Right lobe of liver (tissue), 6 donors: ENCODE data around the gene TMEM72. TPM values are rescaled to one million over a fixed set of nuclear protein-coding genes. Genes with fewer than 3 reads are reported as not detected.

Experiments used
- ATAC-seq, 4 donors: fragments of 200-7000 bp; cut with Tn5 transposase; one replicate each; pipeline ENCODE4 v1.9.1; 2020; ENCODE audit warnings: mild to moderate bottlenecking in 4 of 4, moderate library complexity in 4 of 4
- DNase-seq, 3 donors: peaks; one replicate each; pipeline ENCODE4 v3.0.0-alpha.2; 2020
- H3K27ac ChIP-seq, 3 donors: fragments of 200-600 bp; one replicate each; pipeline ENCODE4 v1.8.0; 2022
- H3K27me3 ChIP-seq, 2 donors: fragments of 200-600 bp; one replicate each; pipeline ENCODE4 v1.8.0; 2022
- H3K36me3 ChIP-seq, 4 donors: fragments of 200-600 bp; sonication (generic) in 1 of 4; one replicate each; pipeline versions ENCODE4 v1.5.1 to v1.8.0; 2017 to 2022; ENCODE audit warnings: control low read depth in 1 of 4
- H3K4me1 ChIP-seq, 4 donors: fragments of 200-600 bp; sonication (generic) in 1 of 4; one replicate each; pipeline versions ENCODE4 v1.5.1 to v1.8.0; 2017 to 2022; ENCODE audit warnings: control low read depth in 1 of 4
- H3K4me3 ChIP-seq, 3 donors: fragments of 200-600 bp; one replicate each; pipeline ENCODE4 v1.8.0; 2022
- H3K9me3 ChIP-seq, 4 donors: fragments of 200-600 bp; sonication (generic) in 1 of 4; one replicate each; pipeline versions ENCODE4 v1.5.1 to v1.8.0; 2017 to 2022; ENCODE audit warnings: control low read depth in 1 of 4
- POLR2A ChIP-seq: fragments of 450-650 bp; IDR thresholded peaks from one replicate; pipeline ENCODE4 v1.6.1; 2017; ENCODE audit warnings: antibody characterized with exemption, mild to moderate bottlenecking
- WGBS: methylation state at CpG from one replicate; pipeline ENCODE4 v1.1.6; 2018; ENCODE audit warnings: low coverage, low lambda C conversion rate; ENCODE audit not compliant: insufficient coverage; ENCODE audit errors: missing lambda C conversion rate; 5-methylcytosine and 5-hydroxymethylcytosine counted together
- intact Hi-C, 2 donors: fragments of 100-400 bp; cut with DNase I; formaldehyde crosslinking; loops; one replicate each; pipeline versions ENCODE4 v1.11.2 to v1.14.1; 2022
- total RNA-seq, 6 experiments: library from RNA; depleted of rRNA in 2 of 6; stranded (reverse); fragments of >200 nt in 2 of 6; fragmentation: NEBNext Ultra II Directional in 3 of 6; extraction: Animal tissue kit (Norgen Biotek cat#: 25700) in 3 of 6; gene quantifications; one replicate each; pipeline versions ENCODE4 v1.1.0 to v1.2.4, GENCODE V29; 2016 to 2023
- TF ChIP-seq, protein P1 (sequence below), 4 donors: fragments of 200-600 bp in 3 of 4; fragments of 450-650 bp in 1 of 4; IDR thresholded peaks; one replicate each; pipeline versions ENCODE4 v1.5.1 to v1.8.0; 2016 to 2022; ENCODE audit warnings: antibody characterized with exemption in 4 of 4, mild to moderate bottlenecking in 2 of 4
- donor health status: DM: no; HTN: yes; CAD: no.
- donor health status: DM: no; HTN: no; CAD: no.
- donor health status: DM: no; HTN: no; CAD: no.
- donor health status: DM: no; HTN: yes; CAD: no.
- donor health status: DM: no; HTN: yes; CAD: no.

TMEM72 gene
- total RNA-seq, 6 experiments from 2014 or later = not detected

DNA sequence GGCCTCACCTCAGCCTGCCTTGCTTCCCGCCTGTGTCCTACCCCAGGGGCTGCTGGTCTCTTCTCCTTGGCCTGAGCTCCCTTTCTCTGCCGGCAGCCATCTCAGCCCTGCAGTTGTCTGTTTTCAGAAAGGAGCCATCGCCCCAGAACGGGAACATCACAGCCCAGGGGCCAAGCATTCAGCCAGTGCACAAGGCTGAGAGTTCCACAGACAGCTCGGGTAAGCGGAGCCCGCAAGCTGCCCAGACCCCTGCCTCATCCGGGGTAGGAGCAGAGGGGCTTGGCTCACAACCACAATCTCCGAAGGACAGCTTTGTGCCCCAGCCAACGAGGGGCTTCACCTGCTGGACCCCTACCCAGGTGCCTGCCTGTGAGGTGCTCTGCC is 72.8 kb downstream of the TMEM72 start:
- Histone ChIP-seq H3K27ac (no peak overlapping the region), H3K9me3 (no peaks in the 10 kb centered on the region), H3K36me3 (peaks cover 0 to 6% (median 0%) of the 10 kb centered on the region in 4 donors), H3K4me3 (no peak overlapping the region), H3K27me3 (no peaks in the 10 kb centered on the region), H3K4me1 (peaks cover 0 to 52% (median 21%) of the 10 kb centered on the region in 4 donors)
- DNase-seq (peak in 1 of 3 donors; percentile 37), ATAC-seq (no peak)
- intact Hi-C loops = no loop called here
- TF ChIP-seq, protein P1, sequence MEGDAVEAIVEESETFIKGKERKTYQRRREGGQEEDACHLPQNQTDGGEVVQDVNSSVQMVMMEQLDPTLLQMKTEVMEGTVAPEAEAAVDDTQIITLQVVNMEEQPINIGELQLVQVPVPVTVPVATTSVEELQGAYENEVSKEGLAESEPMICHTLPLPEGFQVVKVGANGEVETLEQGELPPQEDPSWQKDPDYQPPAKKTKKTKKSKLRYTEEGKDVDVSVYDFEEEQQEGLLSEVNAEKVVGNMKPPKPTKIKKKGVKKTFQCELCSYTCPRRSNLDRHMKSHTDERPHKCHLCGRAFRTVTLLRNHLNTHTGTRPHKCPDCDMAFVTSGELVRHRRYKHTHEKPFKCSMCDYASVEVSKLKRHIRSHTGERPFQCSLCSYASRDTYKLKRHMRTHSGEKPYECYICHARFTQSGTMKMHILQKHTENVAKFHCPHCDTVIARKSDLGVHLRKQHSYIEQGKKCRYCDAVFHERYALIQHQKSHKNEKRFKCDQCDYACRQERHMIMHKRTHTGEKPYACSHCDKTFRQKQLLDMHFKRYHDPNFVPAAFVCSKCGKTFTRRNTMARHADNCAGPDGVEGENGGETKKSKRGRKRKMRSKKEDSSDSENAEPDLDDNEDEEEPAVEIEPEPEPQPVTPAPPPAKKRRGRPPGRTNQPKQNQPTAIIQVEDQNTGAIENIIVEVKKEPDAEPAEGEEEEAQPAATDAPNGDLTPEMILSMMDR (IDR thresholded peaks at IDR 0.05) = no peak
- no peak for TF ChIP-seq POLR2A
- 60% methylated on average over 1 of the region's 10 CpGs for WGBS

- peak in 1 of 3 donors; percentile 30 for DNase-seq
Observed at GRCh38 chr10:44984671-44985101, 73.5 kb downstream of the TMEM72 start.

DNA sequence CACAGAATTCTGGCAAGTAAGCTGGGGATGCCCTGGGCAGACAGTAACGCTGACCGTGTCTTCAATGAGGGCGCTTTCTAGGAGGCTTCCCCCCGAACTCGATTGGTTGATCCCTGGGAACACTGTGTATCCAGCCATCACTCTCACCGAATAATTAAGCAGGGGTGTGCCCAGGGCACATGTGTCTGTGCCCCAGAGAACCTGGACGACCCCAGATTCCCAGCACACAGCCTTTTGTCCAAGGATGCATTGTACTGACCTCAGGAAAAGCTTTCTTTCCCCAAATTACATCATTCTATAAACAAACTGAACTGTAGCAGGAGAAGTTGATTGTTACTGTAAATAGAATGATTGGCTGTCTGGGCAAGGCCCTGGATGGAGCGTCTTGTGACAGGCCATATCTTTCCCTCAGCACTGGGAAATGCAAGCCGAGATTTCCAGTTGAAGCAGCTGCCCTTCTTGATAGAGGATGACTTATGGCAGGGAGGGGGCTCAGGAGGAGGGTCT is 74.1 kb downstream of the TMEM72 start:
- DNase-seq (peak in 1 of 3 donors; percentile 25), ATAC-seq (no peak)
- Histone ChIP-seq H3K4me3 (no peak overlapping the region), H3K36me3 (peaks cover 0 to 6% (median 0%) of the 10 kb centered on the region in 4 donors), H3K4me1 (peaks cover 0 to 50% (median 14%) of the 10 kb centered on the region in 4 donors), H3K9me3 (no peaks in the 10 kb centered on the region), H3K27me3 (no peaks in the 10 kb centered on the region), H3K27ac (peak overlapping the region in 1 of 3 donors; percentile 30)
- TF ChIP-seq, protein P1 (IDR thresholded peaks at IDR 0.05) = no peak
- TF ChIP-seq POLR2A = no peak
- intact Hi-C loops = no loop called here
- WGBS = 63% methylated on average over 7 of the region's 9 CpGs

More at GRCh38 chr10:44984671-44985101, 73.5 kb downstream of the TMEM72 start:
- Histone ChIP-seq H3K36me3 (peaks cover 0 to 6% (median 0%) of the 10 kb centered on the region in 4 donors), H3K9me3 (no peaks in the 10 kb centered on the region), H3K27me3 (no peaks in the 10 kb centered on the region), H3K27ac (no peak overlapping the region), H3K4me1 (peaks cover 0 to 50% (median 17%) of the 10 kb centered on the region in 4 donors), H3K4me3 (no peak overlapping the region)
- ATAC-seq = no peak
- no CpG with 5 or more reads among the region's 15 CpGs for WGBS
- no peak for TF ChIP-seq POLR2A
- TF ChIP-seq, protein P1 (IDR thresholded peaks at IDR 0.05) = no peak
- intact Hi-C loops = no loop called here

DNA sequence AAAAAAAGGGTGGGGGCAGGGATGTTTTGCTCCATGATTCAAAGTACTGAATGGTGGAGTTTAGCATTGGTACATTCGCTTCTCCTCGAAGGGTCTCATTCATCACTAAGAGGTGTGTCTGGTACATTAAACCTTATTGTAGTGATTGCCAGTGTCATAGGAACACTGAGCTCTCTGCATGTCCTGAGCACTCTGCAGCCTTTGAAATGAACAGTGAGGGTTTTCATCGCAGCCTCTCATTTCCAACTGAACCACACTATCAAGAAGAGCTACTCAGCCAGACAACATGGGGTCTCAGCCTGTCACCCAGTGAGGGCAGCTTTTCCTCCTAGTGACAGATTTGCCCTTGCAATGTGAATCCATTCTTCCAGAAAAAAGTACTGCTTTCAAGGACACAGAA is 75.0 kb downstream of the TMEM72 start:
- DNase-seq = no peak
- peaks cover 0 to 6% (median 0%) of the 10 kb centered on the region in 4 donors for H3K36me3 ChIP-seq
- no peaks in the 10 kb centered on the region for H3K27me3 ChIP-seq
- no peak overlapping the region for H3K27ac ChIP-seq
- intact Hi-C loops = no loop called here
- no peak overlapping the region for H3K4me3 ChIP-seq
- 90% methylated on average over 2 of the region's 3 CpGs for whole genome bisulfite sequencing
- no peaks in the 10 kb centered on the region for H3K9me3 ChIP-seq
- TF ChIP-seq, protein P1 (IDR thresholded peaks at IDR 0.05) = no peak
- TF ChIP-seq POLR2A = no peak
- ATAC-seq = no peak
- H3K4me1 ChIP-seq = peaks cover 0 to 50% (median 17%) of the 10 kb centered on the region in 4 donors

Other genes with a start within 250 kb of the TMEM72 start
- 10 to 100 TPM; 13.6 to 28.5 (median 19.6) TPM for gene RASSF4, start 48.5 kb downstream of the TMEM72 start, total RNA-seq
- 10 to 100 TPM in 5 of 6 experiments, 1 to 10 TPM in 1; 5.3 to 94.6 (median 71.5) TPM for gene DEPP1, start 67.5 kb downstream of the TMEM72 start, total RNA-seq
- 10 to 100 TPM; 10.3 to 25.2 (median 12.2) TPM for gene ZNF22, start 89.6 kb downstream of the TMEM72 start, total RNA-seq